Activated CD4-positive, alpha-beta T cell treated with anti-CD3 and anti-CD28 coated beads, Interleukin-2, amount 10 ng/mL, durations not matched to agents 7 days and 5 days (primary cell): ENCODE results near the gene PDE4A. TPM values are rescaled to one million over a fixed set of nuclear protein-coding genes. Genes with fewer than 3 reads are reported as not detected.
"Not testable (repeated sequence)": the region's sequence is repeated elsewhere in the genome, so short reads cannot be mapped to it uniquely, and the experiment has no call there.

ENCODE experiments used
- CTCF ChIA-PET: fragments of 350-600 bp; sonication (Branson Sonifier 250); formaldehyde crosslinking; loops from one replicate; lab custom pipeline; 2021; ENCODE audit warnings: antibody characterized with exemption; lab: Charles Lee
- POLR2A ChIA-PET: fragments of 350-600 bp; sonication (Branson Sonifier 250); formaldehyde crosslinking; loops from one replicate; lab custom pipeline; 2021; ENCODE audit warnings: antibody characterized with exemption; lab: Charles Lee
- DNase-seq: peaks from one replicate; pipeline ENCODE4 v3.0.0-alpha.2; 2020
- H3K27ac Mint-ChIP-seq: one replicate; pipeline ENCODE4 v1.8.0; 2021; ENCODE audit warnings: mild to moderate bottlenecking, moderate library complexity, mixed read lengths
- H3K27me3 Mint-ChIP-seq: one replicate; pipeline ENCODE4 v1.8.0; 2021; ENCODE audit warnings: mixed read lengths
- H3K36me3 Mint-ChIP-seq: one replicate; pipeline ENCODE4 v1.8.0; 2021; ENCODE audit warnings: low read depth, mixed read lengths
- H3K4me1 Mint-ChIP-seq: one replicate; pipeline ENCODE4 v1.8.0; 2021; ENCODE audit warnings: mixed read lengths
- H3K4me3 Mint-ChIP-seq: one replicate; pipeline ENCODE4 v1.8.0; 2021; ENCODE audit warnings: mild to moderate bottlenecking, moderate library complexity, mixed read lengths
- H3K9me3 Mint-ChIP-seq: one replicate; pipeline ENCODE4 v1.8.0; 2021; ENCODE audit warnings: mixed read lengths
- total RNA-seq, 2 experiments: library from RNA; stranded (reverse); gene quantifications; one replicate each; pipeline ENCODE4 v1.2.3, GENCODE V29; 2021

The PDE4A gene
- total RNA-seq, 2 experiments from 2014 or later = 12.7 to 14.3 TPM

DNA sequence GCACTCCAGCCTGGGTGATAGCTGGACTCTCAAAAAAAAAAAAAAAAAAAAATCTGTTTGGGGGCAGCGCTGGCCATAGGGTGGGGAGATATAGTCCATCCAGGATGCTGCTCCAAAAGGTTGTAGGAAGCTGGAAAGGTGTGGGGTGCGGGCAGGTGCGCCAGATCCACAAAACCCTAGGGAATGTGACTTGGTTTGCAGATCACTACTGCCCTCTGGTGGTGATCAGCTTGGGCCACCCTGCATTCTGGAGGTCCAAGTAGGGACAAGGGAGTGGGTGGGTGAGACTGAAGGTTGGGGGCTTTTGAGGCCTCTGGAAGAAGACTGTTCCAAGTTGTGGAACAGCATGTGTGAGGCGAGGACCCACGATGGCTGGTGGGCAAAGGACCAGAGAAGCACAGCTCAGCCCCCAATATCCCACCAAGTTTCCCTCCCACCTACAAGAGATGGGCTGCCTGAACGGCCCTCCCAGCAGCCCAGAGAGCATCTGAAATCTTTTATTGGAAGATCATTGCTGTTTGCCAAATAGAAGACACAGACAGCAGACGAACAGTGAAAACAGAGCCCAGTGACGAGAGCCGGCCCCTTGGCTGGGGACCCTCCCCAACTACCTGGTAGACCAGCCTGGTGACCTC is 29.6 kb upstream of the PDE4A start:
- Mint-ChIP-seq H3K4me3 (no peak overlapping the region), H3K36me3 (peaks cover 21% of the 10 kb centered on the region), H3K27ac (no peak overlapping the region), H3K4me1 (peaks cover 3% of the 10 kb centered on the region), H3K9me3 (no peaks in the 10 kb centered on the region), H3K27me3 (no peaks in the 10 kb centered on the region)
- CTCF ChIA-PET = interaction anchor here (0.6 to 8.4 kb wide), 18 partner anchors 10 to 257 kb away, joined by 3 to 148 read pairs (median 4); partner anchors contain the start of genes CDC37, ICAM1 and TYK2
- POLR2A ChIA-PET = no interaction called here
- peak; percentile 77 for DNase-seq

DNA sequence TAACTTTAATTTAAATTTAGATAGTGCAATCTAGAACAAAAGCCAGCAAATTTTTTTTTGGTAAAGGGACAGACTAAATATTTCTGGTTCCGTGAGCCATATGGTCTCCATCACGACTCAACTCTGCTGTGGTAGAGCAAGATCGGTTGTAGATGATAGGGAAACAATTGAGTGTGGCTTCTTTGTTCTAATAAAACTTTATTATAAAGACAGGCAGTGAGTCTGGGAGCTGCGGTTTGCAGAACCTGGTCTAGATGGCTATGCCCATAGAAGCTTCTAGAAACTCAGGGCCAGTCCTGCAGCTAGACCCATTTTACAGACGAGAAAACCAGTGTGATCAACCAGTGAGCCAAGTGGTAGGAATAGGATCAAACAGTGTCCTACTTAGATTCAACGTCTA is 28.2 kb upstream of the PDE4A start:
- no peak for DNase-seq
- no peaks in the 10 kb centered on the region for H3K27me3 Mint-ChIP-seq
- peaks cover 29% of the 10 kb centered on the region for H3K36me3 Mint-ChIP-seq
- no peaks in the 10 kb centered on the region for H3K9me3 Mint-ChIP-seq
- H3K27ac Mint-ChIP-seq = no peak overlapping the region
- ChIA-PET CTCF (interaction anchor here (0.5 to 8.4 kb wide), 10 partner anchors 9 to 237 kb away, joined by 3 to 148 read pairs (median 12); partner anchors contain the start of genes CDC37, ICAM1 and TYK2), POLR2A (no interaction called here)
- H3K4me1 Mint-ChIP-seq = peaks cover 3% of the 10 kb centered on the region
- H3K4me3 Mint-ChIP-seq = no peak overlapping the region

DNA sequence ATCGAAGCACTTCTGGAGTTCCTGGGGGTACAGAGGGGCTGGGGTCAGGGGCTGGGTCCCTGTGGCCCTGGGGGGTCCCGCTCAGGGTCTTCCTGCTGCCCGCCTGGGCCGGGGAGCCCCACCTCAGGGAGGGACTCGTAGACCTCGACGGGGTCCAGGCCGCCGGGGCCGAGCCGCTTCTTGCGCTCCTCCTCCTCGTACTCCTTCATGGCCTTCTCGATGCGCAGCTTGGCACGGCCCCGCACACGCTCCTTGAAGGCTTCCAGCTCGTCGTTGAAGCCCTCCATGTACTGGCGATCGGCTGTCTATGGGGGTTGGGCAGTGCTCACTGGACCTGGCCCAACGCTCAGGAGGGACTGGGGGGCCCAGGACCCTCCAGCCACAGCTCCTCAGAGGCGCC is 27.2 kb upstream of the PDE4A start:
- peak overlapping the region; percentile 2 for H3K27ac Mint-ChIP-seq
- peaks cover 8% of the 10 kb centered on the region for H3K4me1 Mint-ChIP-seq
- H3K9me3 Mint-ChIP-seq = no peaks in the 10 kb centered on the region
- peaks cover 29% of the 10 kb centered on the region for H3K36me3 Mint-ChIP-seq
- no peak for DNase-seq
- CTCF ChIA-PET = interaction anchor here (2.2 to 8.4 kb wide), 4 partner anchors 10 to 135 kb away, joined by 12 to 148 read pairs (median 37); partner anchors contain the start of genes CDC37 and ICAM1
- POLR2A ChIA-PET = interaction anchor here (1.1 kb wide), 1 partner anchor 134 kb away, joined by 3 read pairs; no protein-coding TSS in a partner anchor
- no peaks in the 10 kb centered on the region for H3K27me3 Mint-ChIP-seq
- no peak overlapping the region for H3K4me3 Mint-ChIP-seq

DNA sequence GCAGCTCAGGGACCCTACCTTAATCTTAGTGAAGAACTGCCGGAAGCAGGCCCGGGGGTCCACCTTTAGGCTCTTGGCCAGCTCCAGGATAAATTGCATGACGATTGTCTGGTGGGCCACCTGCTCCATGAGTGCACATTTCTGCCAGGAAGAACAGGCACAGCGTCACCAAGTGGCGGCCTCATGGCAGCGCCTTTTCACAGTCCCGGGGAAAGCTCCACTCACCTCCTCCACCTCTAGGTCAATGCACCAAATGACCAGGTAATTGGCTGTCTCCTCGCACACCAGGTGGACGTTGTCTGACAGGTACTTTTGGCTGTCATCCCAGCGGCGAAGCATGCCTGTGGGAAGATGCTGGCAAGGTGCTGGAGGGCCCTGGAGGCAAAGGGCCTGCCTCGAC is 25.3 kb upstream of the PDE4A start:
- CTCF ChIA-PET = interaction anchor here (0.6 to 8.4 kb wide), 5 partner anchors 11 to 137 kb away, joined by 3 to 148 read pairs (median 6); partner anchors contain the start of genes ICAM1 and TYK2
- no peak overlapping the region for H3K27ac Mint-ChIP-seq
- H3K36me3 Mint-ChIP-seq = peaks cover 27% of the 10 kb centered on the region
- H3K4me3 Mint-ChIP-seq = no peak overlapping the region
- no peak for DNase-seq
- H3K9me3 Mint-ChIP-seq = no peaks in the 10 kb centered on the region
- H3K4me1 Mint-ChIP-seq = peaks cover 12% of the 10 kb centered on the region
- POLR2A ChIA-PET = no interaction called here
- no peaks in the 10 kb centered on the region for H3K27me3 Mint-ChIP-seq

DNA sequence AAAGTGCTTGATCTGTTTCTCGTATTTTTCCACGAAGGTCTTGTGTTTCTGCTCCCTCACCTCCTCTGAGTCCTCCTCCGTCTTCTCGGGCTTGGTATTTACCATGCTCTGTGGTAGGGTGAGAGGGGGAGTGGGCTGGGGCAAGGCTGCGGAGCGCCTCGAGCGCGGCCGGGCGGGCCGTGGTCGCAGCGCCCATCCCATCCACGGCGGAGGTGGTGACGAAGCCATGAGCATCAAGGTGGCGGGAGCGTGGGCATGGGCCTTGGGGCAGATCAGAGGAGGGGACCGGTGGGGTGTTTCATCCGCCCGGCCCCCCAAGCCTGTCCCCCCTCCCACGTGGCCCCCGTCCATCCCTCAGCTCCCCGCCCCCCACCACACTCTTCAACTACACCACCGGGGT is 24.9 kb upstream of the PDE4A start:
- H3K36me3 Mint-ChIP-seq = peaks cover 27% of the 10 kb centered on the region
- ChIA-PET CTCF (interaction anchor here (0.6 to 19.2 kb wide), 7 partner anchors 10 to 135 kb away, joined by 3 to 612 read pairs (median 6); partner anchors contain the start of genes ICAM1, PDE4A and TYK2), POLR2A (no interaction called here)
- no peaks in the 10 kb centered on the region for H3K27me3 Mint-ChIP-seq
- no peak overlapping the region for H3K4me3 Mint-ChIP-seq
- no peak for DNase-seq
- H3K9me3 Mint-ChIP-seq = no peaks in the 10 kb centered on the region
- H3K4me1 Mint-ChIP-seq = peaks cover 16% of the 10 kb centered on the region
- H3K27ac Mint-ChIP-seq = no peak overlapping the region

DNA sequence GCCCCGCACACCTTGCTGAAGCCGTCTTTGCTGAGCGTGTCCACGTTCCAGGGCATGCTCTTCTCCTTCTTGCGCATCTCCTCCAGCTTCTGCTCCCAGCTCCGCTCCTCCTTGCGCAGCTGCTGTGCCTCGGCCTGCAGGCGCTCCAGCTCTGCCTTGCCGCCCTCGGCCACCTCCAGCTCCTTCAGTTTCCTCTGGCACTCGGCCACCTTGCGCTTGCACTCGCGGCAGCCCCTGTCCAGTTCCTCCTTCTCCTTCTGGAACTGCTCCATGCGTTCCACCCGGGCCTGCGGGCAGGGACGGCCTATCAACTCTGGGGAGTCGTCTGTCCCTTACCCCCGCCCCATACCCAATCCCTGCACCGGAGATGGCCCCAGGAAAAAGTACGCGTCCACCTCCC is 24.4 kb upstream of the PDE4A start:
- H3K9me3 Mint-ChIP-seq = no peaks in the 10 kb centered on the region

DNA sequence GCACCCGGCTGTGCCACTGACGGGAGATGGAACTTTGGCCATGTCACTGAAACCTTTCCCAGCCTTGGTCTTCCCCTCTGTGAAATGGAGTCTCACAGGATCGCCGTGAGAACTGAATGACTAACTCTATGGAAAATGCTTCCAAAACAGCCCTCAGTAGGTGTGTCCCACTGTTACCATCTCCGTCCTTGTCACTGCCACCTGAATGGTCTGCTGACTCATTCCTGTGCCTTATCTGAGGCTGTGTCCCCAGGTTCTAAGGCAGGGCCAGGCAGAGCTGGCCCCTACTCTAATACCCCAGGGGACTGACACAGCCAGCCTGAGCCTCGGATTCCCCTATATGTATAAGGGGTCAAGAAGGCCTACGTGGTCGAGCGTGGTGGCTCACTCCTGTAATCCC is 21.5 kb upstream of the PDE4A start:
- H3K36me3 Mint-ChIP-seq = peaks cover 28% of the 10 kb centered on the region
- H3K4me1 Mint-ChIP-seq = peaks cover 36% of the 10 kb centered on the region
- H3K4me3 Mint-ChIP-seq = no peak overlapping the region

More for the DNA sequence above, 24.4 kb upstream of the PDE4A start:
- no peak overlapping the region for H3K27ac Mint-ChIP-seq
- peaks cover 23% of the 10 kb centered on the region for H3K36me3 Mint-ChIP-seq
- no peak for DNase-seq
- no peaks in the 10 kb centered on the region for H3K27me3 Mint-ChIP-seq
- H3K4me3 Mint-ChIP-seq = no peak overlapping the region
- POLR2A ChIA-PET = no interaction called here
- CTCF ChIA-PET = interaction anchor here (0.6 to 19.2 kb wide), 5 partner anchors 10 to 136 kb away, joined by 3 to 612 read pairs (median 6); partner anchors contain the start of genes PDE4A and TYK2
- H3K4me1 Mint-ChIP-seq = peaks cover 20% of the 10 kb centered on the region

DNA sequence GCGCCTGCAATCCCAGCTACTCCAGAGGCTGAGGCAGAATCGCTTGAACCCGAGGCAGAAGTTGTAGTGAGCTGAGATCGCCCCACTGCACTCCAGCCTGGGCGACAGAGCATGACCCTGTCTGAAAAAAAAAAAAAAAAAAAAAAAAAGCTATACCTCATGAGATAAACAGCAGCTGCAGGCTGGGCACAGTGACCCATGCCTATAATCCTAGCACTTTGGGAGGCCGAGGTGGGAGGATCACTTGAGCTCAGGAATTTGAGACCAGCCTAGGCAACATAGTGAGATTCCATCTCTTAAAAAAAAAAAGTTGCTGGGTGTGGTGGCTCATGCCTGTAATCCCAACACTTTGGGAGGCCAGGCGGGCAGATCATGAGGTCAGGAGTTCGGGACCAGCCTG is 21.0 kb upstream of the PDE4A start:
- peaks cover 26% of the 10 kb centered on the region for H3K36me3 Mint-ChIP-seq

More for the DNA sequence above, 21.5 kb upstream of the PDE4A start:
- CTCF ChIA-PET = interaction anchor here (0.7 to 19.2 kb wide), 5 partner anchors 10 to 154 kb away, joined by 4 to 612 read pairs (median 18); partner anchors contain the start of genes ICAM1 and PDE4A
- H3K9me3 Mint-ChIP-seq = no peaks in the 10 kb centered on the region
- no peak overlapping the region for H3K27ac Mint-ChIP-seq
- DNase-seq = no peak
- POLR2A ChIA-PET = no interaction called here
- no peaks in the 10 kb centered on the region for H3K27me3 Mint-ChIP-seq

DNA sequence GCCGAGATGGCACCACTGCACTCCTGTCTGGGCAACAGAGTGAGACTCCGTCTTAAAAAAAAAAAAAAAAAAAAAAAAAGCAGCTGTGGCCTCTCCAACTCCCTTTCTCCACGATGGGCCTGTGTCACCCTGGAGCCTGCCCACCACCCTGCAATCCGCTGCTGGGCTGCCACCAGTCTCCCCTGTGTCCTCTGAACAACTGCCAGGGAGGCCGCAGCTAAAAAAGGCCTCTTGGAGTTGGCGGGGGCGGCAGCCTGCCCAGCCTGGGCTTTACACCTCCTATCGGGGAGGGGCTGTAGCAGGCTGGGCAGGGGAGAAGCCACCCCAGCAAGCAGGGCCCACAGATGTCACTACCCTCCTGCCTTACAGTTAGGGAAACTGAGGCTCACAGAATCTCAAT is 20.5 kb upstream of the PDE4A start:
- H3K4me3 Mint-ChIP-seq = no peak overlapping the region
- POLR2A ChIA-PET = interaction anchor here (0.6 to 0.7 kb wide), 2 partner anchors 12 to 32 kb away, joined by 4 to 6 read pairs; no protein-coding TSS in a partner anchor

More for the DNA sequence above, 21.0 kb upstream of the PDE4A start:
- H3K9me3 Mint-ChIP-seq, H3K27me3 Mint-ChIP-seq, H3K27ac Mint-ChIP-seq, POLR2A ChIA-PET, DNase-seq, H3K4me3 Mint-ChIP-seq: not testable (repeated sequence)
- H3K4me1 Mint-ChIP-seq = peaks cover 38% of the 10 kb centered on the region
- CTCF ChIA-PET = interaction anchor here (0.6 to 19.2 kb wide), 7 partner anchors 10 to 154 kb away, joined by 3 to 612 read pairs (median 15); partner anchors contain the start of genes ICAM1, ICAM4 and PDE4A

DNA sequence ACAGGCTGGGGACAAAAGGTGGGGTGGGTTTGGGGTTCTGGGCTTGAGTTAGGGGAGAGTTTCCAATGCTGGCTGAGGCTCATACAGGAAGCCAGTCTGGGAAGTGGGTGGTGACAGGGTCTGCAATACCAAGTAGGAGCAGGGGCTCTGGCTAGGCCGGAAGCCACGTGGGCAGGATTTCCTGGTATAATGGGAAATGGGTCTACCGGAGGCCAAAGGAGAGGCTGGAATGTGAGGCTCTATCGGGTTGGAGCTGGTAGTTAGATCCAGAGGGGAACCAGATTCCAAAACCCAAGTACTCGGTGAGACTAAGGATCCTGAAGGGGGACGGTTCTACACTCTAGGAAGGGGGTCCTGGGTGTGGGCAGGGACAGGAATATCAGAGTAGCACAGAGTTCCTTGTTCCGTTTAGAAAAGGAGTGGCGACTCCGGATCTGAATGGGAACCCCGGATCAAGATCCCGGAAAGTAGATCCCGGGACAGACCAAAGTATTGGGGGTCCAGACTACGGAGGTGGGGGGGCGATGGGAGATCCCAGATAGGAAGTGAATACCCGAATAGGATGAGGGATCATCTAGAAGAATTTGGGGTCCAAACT is 17.8 kb upstream of the PDE4A start:
- peak; percentile 28 for DNase-seq
- POLR2A ChIA-PET = no interaction called here
- no peaks in the 10 kb centered on the region for H3K9me3 Mint-ChIP-seq
- H3K4me1 Mint-ChIP-seq = peaks cover 64% of the 10 kb centered on the region
- H3K4me3 Mint-ChIP-seq = peak overlapping the region; percentile 97
- no peaks in the 10 kb centered on the region for H3K27me3 Mint-ChIP-seq
- CTCF ChIA-PET = interaction anchor here (1.3 to 19.2 kb wide), 5 partner anchors 22 to 177 kb away, joined by 3 to 612 read pairs (median 18); partner anchors contain the start of genes ICAM1 and PDE4A
- peaks cover 13% of the 10 kb centered on the region for H3K36me3 Mint-ChIP-seq
- H3K27ac Mint-ChIP-seq = peak overlapping the region; percentile 92

More for the DNA sequence above, 20.5 kb upstream of the PDE4A start:
- Mint-ChIP-seq H3K27ac (no peak overlapping the region), H3K4me1 (peaks cover 43% of the 10 kb centered on the region), H3K36me3 (peaks cover 26% of the 10 kb centered on the region), H3K27me3 (no peaks in the 10 kb centered on the region), H3K9me3 (no peaks in the 10 kb centered on the region)
- CTCF ChIA-PET = interaction anchor here (0.7 to 19.2 kb wide), 5 partner anchors 8 to 129 kb away, joined by 4 to 612 read pairs (median 15); partner anchors contain the start of genes ICAM1, ICAM4 and PDE4A
- no peak for DNase-seq

DNA sequence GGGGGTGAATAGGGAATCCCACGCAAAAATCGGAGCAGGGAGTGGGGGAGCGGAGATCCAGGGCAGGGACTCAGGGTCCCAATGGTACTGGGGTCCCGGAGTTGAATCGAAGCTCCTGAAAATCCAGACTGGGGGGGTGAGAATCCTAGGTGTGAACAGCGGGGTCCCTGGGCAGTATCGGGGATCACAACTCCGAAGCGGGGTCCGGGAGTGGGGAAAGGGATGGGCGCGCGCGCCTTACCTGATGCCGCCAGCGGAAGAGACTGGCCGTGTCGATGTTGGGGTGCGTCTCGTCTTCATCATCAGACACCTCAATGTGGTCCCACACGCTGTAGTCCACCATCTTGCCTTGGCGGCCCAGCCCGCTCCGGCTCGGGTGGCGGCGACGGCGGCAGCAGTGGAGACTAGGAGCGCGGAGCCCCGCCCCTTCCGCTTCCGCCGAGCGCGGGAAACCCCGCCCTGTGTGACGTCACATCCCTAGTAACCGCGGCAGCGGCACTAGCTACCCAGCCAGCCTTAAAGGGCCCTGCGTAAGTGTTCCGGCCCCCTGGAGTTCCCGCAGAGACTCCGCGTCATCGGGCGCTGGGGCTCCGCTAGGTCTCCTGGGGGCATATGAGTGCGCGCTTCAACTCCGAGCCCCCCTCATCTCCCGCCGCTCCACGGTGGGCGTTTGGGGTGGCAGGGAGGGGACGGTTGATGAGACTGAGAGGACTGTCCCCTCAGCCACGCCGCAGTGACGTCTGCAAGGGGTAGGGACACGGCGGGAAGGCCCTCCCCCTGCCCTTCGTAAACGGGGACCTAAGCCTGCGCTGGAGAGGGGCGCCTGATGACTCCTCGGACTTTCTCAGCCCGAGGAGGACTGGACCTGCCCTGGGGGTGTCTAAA is 17.0 kb upstream of the PDE4A start, which contains the start of gene CDC37:
TSS of gene CDC37 (minus strand) at position 406 of the 885 bp plus-strand sequence. CDS start at position 343, 63 bp downstream.
- peak within 1 kb of the TSS; percentile 92 for H3K27ac Mint-ChIP-seq
- H3K36me3 Mint-ChIP-seq = peaks cover 13% of the 10 kb centered on the region
- peaks cover 69% of the 10 kb centered on the region for H3K4me1 Mint-ChIP-seq
- peak within 1 kb of the TSS; percentile 97 for H3K4me3 Mint-ChIP-seq
- CTCF ChIA-PET = interaction anchor here (0.5 to 19.2 kb wide), 19 partner anchors 11 to 301 kb away, joined by 3 to 612 read pairs (median 5); partner anchors contain the start of genes ANGPTL6, ICAM5, P2RY11 and PDE4A
- POLR2A ChIA-PET = no interaction called here
- no peaks in the 10 kb centered on the region for H3K9me3 Mint-ChIP-seq
- peak; percentile 97 for DNase-seq
- no peaks in the 10 kb centered on the region for H3K27me3 Mint-ChIP-seq
